ENCODE measurements around the gene RPL21. TPM values are rescaled to one million over a fixed set of nuclear protein-coding genes. Genes with fewer than 3 reads are reported as not detected.
"Not testable (repeated sequence)": the region's sequence is repeated elsewhere in the genome, so short reads cannot be mapped to it uniquely, and the experiment has no call there.

The RPL21 gene
- total RNA-seq, 4 donors from 2014 or later, result 500 to 959 (median 698) TPM

DNA sequence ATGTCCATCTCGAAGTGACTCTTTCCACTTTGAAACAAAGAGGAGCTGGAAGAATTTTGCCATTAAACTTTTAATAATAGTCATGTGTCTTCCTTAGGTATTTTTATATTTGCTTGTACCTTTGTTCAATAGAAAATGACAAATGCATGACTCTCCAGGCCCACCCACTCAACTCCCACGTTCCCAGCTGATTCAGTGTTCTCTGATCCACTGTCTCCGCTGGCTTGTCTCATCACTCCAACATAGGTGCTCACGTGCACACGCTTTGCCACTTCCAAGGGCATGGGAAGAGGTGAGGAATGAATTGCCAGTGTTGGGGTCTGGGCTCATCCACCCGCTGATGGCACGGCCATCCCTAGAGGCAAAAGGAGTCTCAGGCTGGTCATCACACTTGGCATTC is 43.7 kb downstream of the RPL21 start:
- Histone ChIP-seq H3K9me3 (no peaks in the 10 kb centered on the region), H3K27me3 (no peaks in the 10 kb centered on the region), H3K36me3 (no peaks in the 10 kb centered on the region), H3K4me3 (no peak overlapping the region), H3K4me1 (peaks cover 0 to 3% (median 0%) of the 10 kb centered on the region in 4 donors), H3K27ac (no peak overlapping the region)
- no peak for DNase-seq (ENCODE audit: low spot score in 2 of 2)
- TF ChIP-seq POLR2A (IDR thresholded peaks at IDR 0.05), result no peak
- TF ChIP-seq, protein P1, sequence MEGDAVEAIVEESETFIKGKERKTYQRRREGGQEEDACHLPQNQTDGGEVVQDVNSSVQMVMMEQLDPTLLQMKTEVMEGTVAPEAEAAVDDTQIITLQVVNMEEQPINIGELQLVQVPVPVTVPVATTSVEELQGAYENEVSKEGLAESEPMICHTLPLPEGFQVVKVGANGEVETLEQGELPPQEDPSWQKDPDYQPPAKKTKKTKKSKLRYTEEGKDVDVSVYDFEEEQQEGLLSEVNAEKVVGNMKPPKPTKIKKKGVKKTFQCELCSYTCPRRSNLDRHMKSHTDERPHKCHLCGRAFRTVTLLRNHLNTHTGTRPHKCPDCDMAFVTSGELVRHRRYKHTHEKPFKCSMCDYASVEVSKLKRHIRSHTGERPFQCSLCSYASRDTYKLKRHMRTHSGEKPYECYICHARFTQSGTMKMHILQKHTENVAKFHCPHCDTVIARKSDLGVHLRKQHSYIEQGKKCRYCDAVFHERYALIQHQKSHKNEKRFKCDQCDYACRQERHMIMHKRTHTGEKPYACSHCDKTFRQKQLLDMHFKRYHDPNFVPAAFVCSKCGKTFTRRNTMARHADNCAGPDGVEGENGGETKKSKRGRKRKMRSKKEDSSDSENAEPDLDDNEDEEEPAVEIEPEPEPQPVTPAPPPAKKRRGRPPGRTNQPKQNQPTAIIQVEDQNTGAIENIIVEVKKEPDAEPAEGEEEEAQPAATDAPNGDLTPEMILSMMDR (IDR thresholded peaks at IDR 0.05), result no peak
- TF ChIP-seq EP300 (IDR thresholded peaks at IDR 0.05), result no peak
- 84 to 86% methylated on average over 7 of the region's 7 CpGs for WGBS, 2 donors

DNA sequence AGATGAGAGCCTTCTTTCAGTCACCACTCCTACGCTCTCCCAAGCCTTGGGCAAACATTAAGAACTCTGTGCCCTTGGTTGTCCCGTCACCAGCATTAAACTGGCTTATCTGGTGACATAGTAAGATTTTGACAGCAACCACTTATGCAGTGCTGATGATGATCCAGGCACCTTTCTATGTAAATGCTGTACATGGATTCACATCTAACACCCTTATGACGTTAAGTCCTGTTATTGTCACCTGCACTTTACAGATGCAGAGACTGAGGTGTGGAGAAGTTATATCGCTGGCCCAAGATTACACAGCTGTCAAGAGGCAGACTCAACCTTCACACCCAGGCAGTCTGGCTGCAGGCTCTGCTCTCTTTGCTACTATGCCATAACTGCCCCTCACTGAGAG is 44.3 kb downstream of the RPL21 start:
- TF ChIP-seq POLR2A (IDR thresholded peaks at IDR 0.05), result no peak
- TF ChIP-seq EP300 (IDR thresholded peaks at IDR 0.05), result no peak
- TF ChIP-seq, protein P1 (IDR thresholded peaks at IDR 0.05), result no peak
- no peaks in the 10 kb centered on the region for H3K9me3 ChIP-seq
- no peak for DNase-seq (ENCODE audit: low spot score in 2 of 2)
- no peak overlapping the region for H3K27ac ChIP-seq
- no peaks in the 10 kb centered on the region for H3K4me1 ChIP-seq
- no peak overlapping the region for H3K4me3 ChIP-seq
- H3K36me3 ChIP-seq, result no peaks in the 10 kb centered on the region
- WGBS, 2 donors, result 90 to 93% methylated on average over 4 of the region's 4 CpGs
- H3K27me3 ChIP-seq, result no peaks in the 10 kb centered on the region

DNA sequence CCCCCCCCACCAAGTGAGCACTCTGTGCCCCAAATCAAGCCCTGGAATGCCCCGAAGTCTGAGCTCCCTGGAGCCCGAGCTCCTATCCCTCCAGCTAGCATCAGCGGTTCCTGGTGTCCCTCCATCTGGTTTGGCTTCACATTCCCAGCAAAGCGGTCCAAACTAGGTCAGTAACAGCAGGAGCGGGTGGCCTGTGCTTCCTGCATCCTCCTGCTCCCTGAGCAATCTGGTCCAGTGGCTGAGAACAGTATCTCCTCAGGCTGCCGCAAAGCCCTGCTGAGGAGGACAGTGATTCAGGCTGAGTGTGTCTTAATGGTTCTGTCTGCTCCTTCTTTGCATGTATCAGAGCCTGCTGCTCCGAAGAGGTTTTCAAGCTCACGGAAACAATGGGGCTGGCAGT is 45.1 kb downstream of the RPL21 start:
- H3K4me1 ChIP-seq, result no peaks in the 10 kb centered on the region
- H3K9me3 ChIP-seq, result no peaks in the 10 kb centered on the region
- no peak overlapping the region for H3K4me3 ChIP-seq
- H3K27me3 ChIP-seq, result no peaks in the 10 kb centered on the region
- TF ChIP-seq, protein P1 (IDR thresholded peaks at IDR 0.05), result no peak
- TF ChIP-seq POLR2A (IDR thresholded peaks at IDR 0.05) (no peak), EP300 (IDR thresholded peaks at IDR 0.05) (no peak)
- 80 to 93% methylated on average over 5 to 8 of the region's 8 CpGs for WGBS, 2 donors
- no peak overlapping the region for H3K27ac ChIP-seq
- H3K36me3 ChIP-seq, result no peaks in the 10 kb centered on the region
- DNase-seq (ENCODE audit: low spot score in 2 of 2), result no peak

DNA sequence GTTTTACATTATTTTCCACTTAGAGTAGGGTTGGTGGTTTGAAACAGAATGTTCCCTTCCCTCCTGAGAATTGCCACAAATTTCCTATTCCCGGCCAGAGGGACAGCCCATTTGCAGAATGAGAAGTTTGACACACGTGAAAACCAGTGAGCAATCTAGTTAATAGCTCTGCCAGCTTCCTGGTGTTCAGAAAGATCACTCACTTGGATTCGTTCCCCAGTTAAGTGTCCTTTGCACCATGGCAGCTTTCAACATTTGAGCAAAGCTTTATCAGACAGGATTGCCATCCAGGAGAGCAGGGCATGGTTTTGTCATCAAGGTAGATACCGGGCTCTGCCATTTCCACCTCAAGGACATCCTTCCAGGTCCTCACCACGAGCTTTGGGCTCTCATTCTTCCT is 47.5 kb downstream of the RPL21 start:
- no peak for TF ChIP-seq EP300 (IDR thresholded peaks at IDR 0.05)
- no peak for TF ChIP-seq POLR2A (IDR thresholded peaks at IDR 0.05)
- TF ChIP-seq, protein P1 (IDR thresholded peaks at IDR 0.05), result no peak
- no peak for DNase-seq (ENCODE audit: low spot score in 2 of 2)
- no peak overlapping the region for H3K4me3 ChIP-seq
- no peaks in the 10 kb centered on the region for H3K4me1 ChIP-seq
- no peaks in the 10 kb centered on the region for H3K9me3 ChIP-seq
- 66 to 74% methylated on average over 5 of the region's 5 CpGs for WGBS, 2 donors
- no peaks in the 10 kb centered on the region for H3K27me3 ChIP-seq
- no peaks in the 10 kb centered on the region for H3K36me3 ChIP-seq
- no peak overlapping the region for H3K27ac ChIP-seq

DNA sequence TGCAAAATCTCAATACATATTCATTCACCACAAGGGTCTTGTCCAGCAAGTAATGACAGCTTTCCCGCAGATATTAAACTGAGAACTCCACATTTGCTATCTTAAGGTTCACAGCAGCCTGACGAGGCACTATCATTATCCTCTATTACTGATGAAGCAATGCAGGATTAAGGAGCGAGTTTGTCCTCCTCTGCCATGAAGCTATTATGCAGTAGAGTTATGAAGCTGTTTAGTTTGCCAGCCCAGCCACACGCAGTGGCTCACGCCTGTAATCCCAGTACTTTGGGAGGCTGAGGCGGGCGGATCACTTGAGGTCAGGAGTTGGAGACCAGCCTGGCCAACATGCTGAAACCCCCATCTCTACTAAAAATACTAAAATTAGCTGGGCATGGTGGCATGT is 49.0 kb downstream of the RPL21 start:
- H3K4me1 ChIP-seq; H3K36me3 ChIP-seq; H3K27ac ChIP-seq; H3K9me3 ChIP-seq; DNase-seq (ENCODE audit: low spot score in 2 of 2); H3K4me3 ChIP-seq; H3K27me3 ChIP-seq: not testable (repeated sequence)
- WGBS, 2 donors, result 83 to 86% methylated on average over 7 of the region's 7 CpGs

DNA sequence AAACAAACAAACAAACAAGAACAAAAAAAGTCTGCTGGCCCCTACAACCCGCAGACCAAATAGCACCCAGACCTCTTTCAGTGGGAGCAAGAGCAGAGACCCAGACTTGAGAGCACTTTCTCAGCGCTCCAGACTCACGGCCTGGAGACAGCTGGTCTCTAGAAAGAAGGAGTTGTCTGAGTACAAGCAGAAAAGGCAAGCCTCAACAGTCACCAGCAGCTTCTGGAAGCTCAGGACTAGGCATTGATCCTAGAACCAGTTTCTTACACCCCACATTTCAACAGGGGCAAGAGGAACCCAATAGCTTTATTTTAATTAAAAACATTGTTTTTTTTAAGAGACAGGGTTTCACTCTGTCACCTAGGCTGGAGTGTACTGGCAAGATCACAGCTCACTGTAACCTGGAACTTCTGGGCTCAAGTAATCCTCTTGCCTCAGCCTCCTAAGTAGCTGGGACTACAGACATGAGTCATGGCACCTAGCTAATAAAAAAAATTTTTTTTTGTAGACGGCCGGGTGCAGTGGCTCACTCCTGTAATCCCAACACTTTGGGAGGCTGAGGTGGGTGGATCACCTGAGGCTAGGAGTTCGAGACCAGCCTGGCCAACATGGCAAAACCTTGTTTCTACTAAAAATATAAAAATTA is 49.7 kb downstream of the RPL21 start:
- WGBS, 2 donors, result 75 to 88% methylated on average over 6 of the region's 6 CpGs
- H3K27ac ChIP-seq, result no peak overlapping the region
- H3K36me3 ChIP-seq, result no peaks in the 10 kb centered on the region
- TF ChIP-seq POLR2A (IDR thresholded peaks at IDR 0.05), result no peak
- TF ChIP-seq, protein P1 (IDR thresholded peaks at IDR 0.05), result no peak
- TF ChIP-seq EP300 (IDR thresholded peaks at IDR 0.05), result no peak
- no peak overlapping the region for H3K4me3 ChIP-seq
- no peaks in the 10 kb centered on the region for H3K9me3 ChIP-seq
- no peak for DNase-seq (ENCODE audit: low spot score in 2 of 2)
- no peaks in the 10 kb centered on the region for H3K4me1 ChIP-seq
- H3K27me3 ChIP-seq, result no peaks in the 10 kb centered on the region

All from tibial nerve (tissue), 4 donors.